Uterine smooth muscle cell (primary cell): ENCODE results near the gene PAK4. TPM values are rescaled to one million over a fixed set of nuclear protein-coding genes. Genes with fewer than 3 reads are reported as not detected.

Experiments used
- total RNA-seq: library from RNA; depleted of rRNA; stranded (reverse); fragments of >200 nt; gene quantifications from 2 replicates; pipeline ENCODE4 v1.2.3, GENCODE V29; 2014

Gene PAK4
- total RNA-seq: 11.6 and 14.0 TPM in 2 replicates

DNA sequence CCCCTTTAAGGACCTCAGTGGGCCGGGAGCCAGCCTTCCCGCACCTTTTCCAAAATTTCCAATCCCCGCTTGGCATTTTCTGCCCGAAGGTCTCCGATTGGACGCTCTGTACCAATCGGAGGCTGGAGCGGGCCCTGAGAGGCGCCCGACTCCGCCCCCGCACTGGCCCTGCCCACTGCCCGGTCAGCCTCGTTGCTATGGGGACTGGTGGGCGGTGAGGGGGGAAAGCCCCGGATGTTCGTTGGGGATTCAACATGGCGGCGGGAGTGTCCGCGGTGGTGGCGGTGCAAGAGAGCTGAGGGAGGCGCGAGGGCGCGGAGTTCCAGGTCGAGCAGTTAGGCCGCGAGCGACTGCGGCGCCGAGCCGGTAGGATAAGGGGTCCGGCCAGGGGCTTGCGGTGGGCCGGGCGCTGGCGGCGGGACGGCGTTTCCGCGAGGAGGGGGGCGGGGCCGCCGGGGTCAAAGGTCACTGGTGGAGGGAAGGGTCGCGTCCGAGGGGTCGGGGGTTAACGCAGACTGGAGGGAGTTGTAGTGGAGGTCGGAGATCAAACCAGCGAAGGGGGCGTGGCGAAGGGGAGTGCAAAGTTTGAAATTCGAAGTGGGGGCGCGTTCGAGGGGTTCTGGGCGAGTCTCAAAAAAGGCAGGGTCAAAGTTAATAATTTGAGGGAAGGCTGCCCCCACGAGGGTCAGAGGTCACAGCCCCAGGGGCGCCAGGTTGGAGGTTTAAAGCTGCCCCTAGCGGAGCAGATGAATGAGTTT, at the start of gene PAK4:
TSS of gene PAK4 (plus strand) at position 233 of the 758 bp plus-strand sequence. CDS start 43,768 bp downstream, outside the sequence.

DNA sequence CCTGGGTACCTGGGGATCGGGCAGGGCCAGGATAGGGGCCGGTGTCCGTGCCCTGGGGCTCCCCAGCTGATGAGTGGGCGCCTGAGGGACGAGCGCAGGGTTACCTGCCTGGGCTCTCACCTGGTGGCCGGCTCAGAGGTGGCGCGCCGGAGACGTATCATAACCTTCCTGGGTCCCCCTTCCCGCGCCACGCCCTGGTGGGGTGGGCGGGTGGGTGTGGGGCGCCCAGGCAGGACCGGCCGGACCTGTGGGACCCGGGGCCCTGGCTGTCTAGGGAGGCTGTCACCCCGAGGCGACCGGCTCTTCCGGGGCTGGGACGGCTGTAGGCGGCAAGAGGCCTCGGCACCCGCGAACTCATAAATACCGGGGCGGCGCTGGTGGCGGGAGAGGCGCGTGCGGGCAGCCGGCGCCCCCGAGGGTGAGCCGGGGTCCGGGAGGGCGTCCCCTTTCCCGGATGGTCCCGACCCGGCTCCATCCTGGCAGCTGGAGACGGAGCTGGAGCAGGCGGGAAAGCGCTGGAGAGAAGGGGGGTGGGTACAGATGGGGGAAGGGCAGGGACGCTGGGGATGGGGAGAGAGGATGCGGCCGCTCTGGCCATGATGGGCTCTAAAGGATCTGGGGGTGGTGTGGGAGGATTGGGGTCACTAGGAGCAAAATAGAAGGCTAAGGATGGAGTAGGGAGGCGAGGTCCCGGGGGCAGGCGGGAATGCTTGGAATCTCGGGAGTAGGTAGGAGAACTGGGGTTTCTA, 41.4 kb upstream of the PAK4 start, which contains the start of gene ACP7:
TSS of gene ACP7 (plus strand) at position 386 of the 749 bp plus-strand sequence. CDS start 902 bp downstream, outside the sequence.

DNA sequence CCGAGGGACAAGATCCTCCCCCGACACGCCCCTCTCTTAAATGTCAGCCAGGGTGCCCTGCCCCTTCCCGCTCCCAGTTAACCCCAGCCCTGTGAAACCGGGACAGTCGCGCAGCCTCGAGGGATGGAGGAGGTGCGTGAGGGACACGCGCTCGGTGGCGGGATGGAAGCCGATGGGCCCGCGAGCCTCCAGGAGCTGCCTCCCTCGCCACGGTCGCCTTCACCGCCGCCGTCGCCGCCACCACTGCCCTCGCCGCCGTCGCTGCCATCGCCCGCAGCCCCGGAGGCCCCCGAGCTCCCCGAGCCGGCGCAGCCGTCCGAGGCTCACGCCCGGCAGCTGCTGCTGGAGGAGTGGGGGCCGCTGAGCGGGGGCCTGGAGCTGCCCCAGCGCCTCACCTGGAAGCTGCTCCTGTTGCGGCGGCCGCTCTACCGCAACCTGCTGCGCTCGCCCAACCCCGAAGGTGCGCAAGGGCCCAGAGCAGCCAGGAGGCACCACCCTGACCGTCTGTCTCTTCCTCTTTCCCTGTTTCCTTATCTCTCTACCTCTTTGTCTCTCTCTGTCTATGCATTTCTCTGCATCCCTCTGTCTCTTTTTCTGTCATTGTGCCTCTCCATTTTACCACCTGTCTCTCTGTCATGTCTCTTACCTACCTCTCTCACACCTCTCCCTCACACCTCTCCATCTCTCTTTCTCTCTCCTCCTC, 71.4 kb downstream of the PAK4 start, which contains the start of gene NCCRP1:
TSS of gene NCCRP1 (plus strand) at position 105 of the 703 bp plus-strand sequence. CDS start at position 124, 19 bp downstream.

DNA sequence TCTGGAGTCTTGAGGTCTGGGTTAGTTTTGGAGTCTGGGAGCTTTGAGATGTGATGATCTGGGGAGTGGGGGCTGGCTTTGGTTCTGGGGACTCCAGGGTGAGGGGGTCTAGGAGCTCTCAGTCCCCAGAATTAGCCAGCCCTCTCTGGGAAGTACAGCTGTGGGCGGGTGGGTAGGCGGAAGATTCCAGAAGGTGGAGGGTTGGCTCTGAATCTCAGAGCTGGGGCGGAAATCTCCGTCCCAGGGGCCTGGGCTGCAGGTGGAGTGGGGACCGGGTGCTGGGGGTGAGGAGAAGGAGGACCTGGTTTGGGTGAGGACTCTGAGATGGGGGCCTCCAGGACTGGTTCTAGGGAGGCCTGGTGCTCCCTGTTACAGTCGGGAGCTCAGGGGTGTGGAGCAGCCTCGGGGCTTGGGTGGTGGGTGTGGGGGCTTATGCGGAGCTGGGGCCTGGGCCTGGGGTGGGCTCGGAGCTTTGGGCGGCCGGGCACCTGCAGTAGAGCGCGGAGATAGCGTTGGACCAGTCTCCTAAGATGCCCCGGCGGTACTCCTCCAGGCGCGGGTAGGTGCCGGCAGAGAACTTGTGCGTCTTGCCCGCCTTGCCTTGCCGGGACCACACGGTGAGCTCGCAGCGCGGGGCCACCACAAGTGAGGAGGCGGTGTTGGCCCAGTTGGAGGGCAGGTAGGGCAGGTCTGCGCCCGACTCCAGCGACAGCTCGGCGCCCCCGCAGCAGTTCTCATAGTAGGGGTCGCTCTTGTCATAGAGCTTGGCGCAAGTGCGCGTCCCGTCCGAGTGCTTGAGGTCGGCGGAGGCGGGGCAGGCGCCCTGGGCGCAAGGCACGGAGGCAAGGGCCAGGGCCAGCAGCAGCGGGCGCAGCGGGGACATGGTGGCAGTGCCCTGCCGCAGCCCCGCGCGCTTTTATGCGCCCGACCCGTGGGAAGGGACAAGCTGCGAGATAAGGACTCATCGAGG, 78.1 kb downstream of the PAK4 start, which contains the start of gene SYCN:
TSS of gene SYCN (minus strand) at position 892 of the 970 bp plus-strand sequence. CDS start at position 883, 9 bp downstream.

Other genes starting within 250 kb of the PAK4 start
- gene RINL, start 247.5 kb upstream of the PAK4 start, total RNA-seq: 1.1 and 1.9 TPM in 2 replicates
- 35.4 and 54.4 TPM in 2 replicates for gene SIRT2, start 226.2 kb upstream of the PAK4 start, total RNA-seq
- gene NFKBIB, start 225.8 kb upstream of the PAK4 start, total RNA-seq: 11.2 and 11.7 TPM in 2 replicates
- not detected in 2 replicates for gene CCER2, start 213.6 kb upstream of the PAK4 start, total RNA-seq
- 15.0 and 15.7 TPM in 2 replicates for gene SARS2, start 195.0 kb upstream of the PAK4 start, total RNA-seq
- 31.9 and 41.2 TPM in 2 replicates for gene MRPS12, start 194.8 kb upstream of the PAK4 start, total RNA-seq
- 33.9 and 45.4 TPM in 2 replicates for gene FBXO17, start 150.0 kb upstream of the PAK4 start, total RNA-seq
- gene FBXO27, start 93.2 kb upstream of the PAK4 start, total RNA-seq: 1.3 and 3.4 TPM in 2 replicates
- gene ACP7, start 41.4 kb upstream of the PAK4 start, total RNA-seq: 0.33 and 0.87 TPM in 2 replicates
- not detected in 2 replicates for gene NCCRP1, start 71.2 kb downstream of the PAK4 start, total RNA-seq
- not detected in 2 replicates for gene SYCN, start 78.5 kb downstream of the PAK4 start, total RNA-seq
- not detected in 2 replicates for gene IFNL3, start 119.2 kb downstream of the PAK4 start, total RNA-seq
- not detected in 2 replicates for gene IFNL4, start 123.1 kb downstream of the PAK4 start, total RNA-seq
- gene IFNL2, start 142.6 kb downstream of the PAK4 start, total RNA-seq: not detected in 2 replicates
- gene IFNL1, start 170.6 kb downstream of the PAK4 start, total RNA-seq: not detected in 2 replicates
- 0.25 TPM in 1 of 2 replicates, not detected in the other for gene LRFN1, start 195.1 kb downstream of the PAK4 start, total RNA-seq
- gene GMFG, start 210.3 kb downstream of the PAK4 start, total RNA-seq: 0.44 and 0.50 TPM in 2 replicates
- gene SAMD4B, start 216.6 kb downstream of the PAK4 start, total RNA-seq: 59.9 and 60.4 TPM in 2 replicates